HG03439 (cell line): ENCODE measurements around the gene PCGF3.
"Not testable (repeated sequence)": the region's sequence is repeated elsewhere in the genome, so short reads cannot be mapped to it uniquely, and the experiment has no call there.

Experiments used
- ATAC-seq: cut with Tn5 transposase; IDR thresholded peaks from one replicate; pipeline ENCODE4 v1.9.1; 2021; ENCODE audit warnings: mild to moderate bottlenecking, moderate library complexity; ENCODE audit not compliant: unreplicated experiment

Gene PCGF3

GRCh38 chr4:700587-701264 is 4.9 kb upstream of the PCGF3 start:
- no peak for ATAC-seq

GRCh38 chr4:702618-703048 is 3.0 kb upstream of the PCGF3 start:
- no peak for ATAC-seq

- ATAC-seq = no peak
Observed at GRCh38 chr4:703336-704197, 2.1 kb upstream of the PCGF3 start.

GRCh38 chr4:704198-704891 is 1.3 kb upstream of the PCGF3 start:
- no peak for ATAC-seq

GRCh38 chr4:704971-705277 is 708 bp upstream of the PCGF3 start:
- ATAC-seq = no peak

GRCh38 chr4:706083-706633 is 526 bp downstream of the PCGF3 start:
- ATAC-seq = not testable (repeated sequence)

GRCh38 chr4:706834-707598 is 1.4 kb downstream of the PCGF3 start:
- ATAC-seq = no peak

GRCh38 chr4:707929-708630 is 2.4 kb downstream of the PCGF3 start:
- no peak for ATAC-seq

GRCh38 chr4:708631-708933 is 3.0 kb downstream of the PCGF3 start:
- ATAC-seq = no peak

- no peak for ATAC-seq
Observed at GRCh38 chr4:709348-709747, 3.7 kb downstream of the PCGF3 start.

GRCh38 chr4:710116-710515 is 4.5 kb downstream of the PCGF3 start:
- no peak for ATAC-seq

- no peak for ATAC-seq
Observed at GRCh38 chr4:710916-711315, 5.3 kb downstream of the PCGF3 start.

GRCh38 chr4:712093-712492 is 6.5 kb downstream of the PCGF3 start:
- ATAC-seq = no peak

- ATAC-seq = no peak
Observed at GRCh38 chr4:712916-713632, 7.4 kb downstream of the PCGF3 start.

GRCh38 chr4:714087-714486 is 8.5 kb downstream of the PCGF3 start:
- ATAC-seq = no peak

GRCh38 chr4:717601-718320 is 12.1 kb downstream of the PCGF3 start:
- ATAC-seq = no peak

- ATAC-seq = no peak
Observed at GRCh38 chr4:718460-718859, 12.8 kb downstream of the PCGF3 start.

GRCh38 chr4:720111-720860 is 14.7 kb downstream of the PCGF3 start:
- no peak for ATAC-seq
